NCI-H460 (cell line): ENCODE measurements around the gene ST6GALNAC4. TPM values are rescaled to one million over a fixed set of nuclear protein-coding genes. Genes with fewer than 3 reads are reported as not detected.
A peak's percentile ranks its signal among the peaks of the same experiment; 100 is the strongest.
"Not testable (repeated sequence)": the region's sequence is repeated elsewhere in the genome, so short reads cannot be mapped to it uniquely, and the experiment has no call there.

Experiments used
- DNase-seq: peaks from one replicate; pipeline ENCODE4 v3.0.0-alpha.2; 2016; ENCODE audit warnings: low read depth; ENCODE audit errors: extremely low read depth
- total RNA-seq: library from RNA; depleted of rRNA; stranded (reverse); fragments of >200 nt; shearing (Covaris generic); gene quantifications from 2 replicates; pipeline ENCODE4 v1.2.3, GENCODE V29; 2014

The ST6GALNAC4 gene
- total RNA-seq, 1 experiment from 2014 or later: 36.2 TPM

GRCh38 chr9:127874301-127875221 is 42.3 kb downstream of the ST6GALNAC4 start:
- DNase-seq: no peak

GRCh38 chr9:127873886-127874285 is 43.0 kb downstream of the ST6GALNAC4 start:
- DNase-seq: no peak

GRCh38 chr9:127873223-127873691 is 43.6 kb downstream of the ST6GALNAC4 start:
- DNase-seq: no peak

DNA sequence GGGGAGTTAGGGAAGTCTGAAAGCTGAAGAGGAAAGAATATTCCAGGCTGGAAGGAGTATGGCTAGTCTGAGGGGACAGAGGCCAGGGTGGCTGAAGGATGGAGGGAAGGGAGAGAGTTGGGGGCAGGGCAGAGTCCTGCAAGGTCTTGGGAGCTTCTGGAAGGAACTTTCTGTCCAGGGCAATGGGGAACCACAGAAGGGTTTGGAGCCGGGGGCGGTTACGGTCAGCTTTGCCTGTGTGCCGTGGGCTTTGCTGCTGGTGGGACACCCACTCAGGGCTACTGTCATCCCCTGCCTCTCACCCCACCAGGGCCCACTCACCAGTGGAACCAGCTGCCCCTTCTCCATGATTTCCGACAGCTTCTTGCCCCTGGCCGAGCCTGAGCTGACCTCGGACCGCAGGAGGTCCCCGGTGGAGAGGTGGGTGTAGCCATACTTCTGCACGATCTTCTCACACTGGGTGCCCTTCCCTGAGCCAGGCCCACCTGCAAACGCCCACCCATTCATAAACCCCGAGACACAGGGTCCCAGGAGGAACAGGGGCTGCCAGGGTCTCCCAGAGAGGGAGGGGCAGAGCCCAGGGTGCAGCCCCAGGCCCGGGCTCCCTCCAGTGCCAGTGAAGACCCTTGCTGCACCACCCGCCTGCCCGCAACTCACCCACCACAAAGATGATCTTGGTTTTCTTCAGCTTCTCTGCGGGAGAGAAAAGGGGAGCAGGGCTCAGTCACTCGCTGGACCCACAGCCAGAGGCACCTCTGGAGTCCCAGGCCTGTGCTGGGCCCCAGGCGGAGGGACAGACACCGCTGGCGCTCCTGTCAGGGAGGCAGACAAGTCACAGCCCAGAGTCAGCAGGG is 44.2 kb downstream of the ST6GALNAC4 start:
- DNase-seq: no peak

GRCh38 chr9:127871531-127871930 is 45.3 kb downstream of the ST6GALNAC4 start:
- DNase-seq: no peak

DNA sequence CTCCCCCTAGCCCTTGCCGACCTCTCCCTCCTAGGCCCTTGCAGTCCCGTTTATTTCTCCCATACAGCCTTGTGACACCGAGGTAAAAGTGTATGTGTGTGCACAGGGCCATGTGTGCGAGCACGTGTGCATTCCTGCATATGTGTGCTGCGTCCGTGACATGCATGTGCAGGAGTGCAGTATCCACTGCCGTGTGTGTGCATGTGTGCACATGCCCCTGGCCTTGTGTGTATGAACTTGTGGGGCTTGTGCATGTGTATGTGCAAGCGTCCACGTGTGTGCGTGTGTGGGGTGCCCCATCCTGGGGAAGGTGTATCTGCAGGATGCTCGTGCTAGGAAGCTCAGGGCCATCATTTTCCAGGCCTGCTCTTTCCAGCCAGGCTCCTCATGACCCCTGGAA is 46.0 kb downstream of the ST6GALNAC4 start:
- DNase-seq: no peak

GRCh38 chr9:127870153-127870491 is 46.7 kb downstream of the ST6GALNAC4 start:
- not testable (repeated sequence) for DNase-seq

DNA sequence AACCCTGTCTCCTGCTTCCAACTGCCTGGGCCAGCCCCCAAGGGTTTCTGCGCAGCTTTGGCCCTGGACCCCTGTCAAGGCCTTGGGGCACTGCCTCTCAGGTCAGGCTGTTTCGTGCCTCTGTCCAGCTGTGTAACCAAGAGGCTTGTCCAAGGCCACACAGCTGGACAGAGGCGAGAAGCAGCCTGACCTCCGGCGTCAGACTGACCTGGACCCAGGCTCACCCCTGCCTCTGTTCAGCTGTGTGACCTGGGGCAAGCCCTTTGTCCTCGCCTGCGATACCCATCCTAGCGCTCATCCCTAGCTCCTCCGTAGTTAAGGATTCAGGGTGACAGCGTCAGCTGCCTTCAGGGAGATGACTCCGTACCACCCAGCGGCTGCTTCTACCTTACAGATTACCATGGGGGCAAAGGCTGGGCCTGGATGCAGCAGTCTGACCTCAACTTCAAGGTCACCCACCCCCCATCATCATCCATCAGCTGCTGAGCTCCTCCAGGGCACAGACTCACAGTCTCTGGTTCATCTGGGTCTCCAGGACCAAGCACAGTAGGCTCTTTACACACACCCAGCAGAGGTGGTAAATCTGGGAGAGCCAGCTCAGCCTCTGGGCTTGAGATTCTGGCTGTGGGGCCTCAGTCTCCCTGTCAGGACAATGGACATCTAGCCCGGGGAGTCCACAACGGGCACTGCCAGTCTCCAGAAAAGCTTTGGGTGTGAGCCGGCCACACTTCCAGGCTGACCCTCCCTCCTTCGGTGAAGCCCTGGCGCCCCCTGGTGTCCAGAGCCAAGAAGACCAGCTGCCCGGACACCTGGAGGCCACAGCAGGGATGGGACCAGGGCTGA is 47.3 kb downstream of the ST6GALNAC4 start:
- peak; percentile 87 for DNase-seq

GRCh38 chr9:127868278-127868902 is 48.5 kb downstream of the ST6GALNAC4 start:
- no peak for DNase-seq

DNA sequence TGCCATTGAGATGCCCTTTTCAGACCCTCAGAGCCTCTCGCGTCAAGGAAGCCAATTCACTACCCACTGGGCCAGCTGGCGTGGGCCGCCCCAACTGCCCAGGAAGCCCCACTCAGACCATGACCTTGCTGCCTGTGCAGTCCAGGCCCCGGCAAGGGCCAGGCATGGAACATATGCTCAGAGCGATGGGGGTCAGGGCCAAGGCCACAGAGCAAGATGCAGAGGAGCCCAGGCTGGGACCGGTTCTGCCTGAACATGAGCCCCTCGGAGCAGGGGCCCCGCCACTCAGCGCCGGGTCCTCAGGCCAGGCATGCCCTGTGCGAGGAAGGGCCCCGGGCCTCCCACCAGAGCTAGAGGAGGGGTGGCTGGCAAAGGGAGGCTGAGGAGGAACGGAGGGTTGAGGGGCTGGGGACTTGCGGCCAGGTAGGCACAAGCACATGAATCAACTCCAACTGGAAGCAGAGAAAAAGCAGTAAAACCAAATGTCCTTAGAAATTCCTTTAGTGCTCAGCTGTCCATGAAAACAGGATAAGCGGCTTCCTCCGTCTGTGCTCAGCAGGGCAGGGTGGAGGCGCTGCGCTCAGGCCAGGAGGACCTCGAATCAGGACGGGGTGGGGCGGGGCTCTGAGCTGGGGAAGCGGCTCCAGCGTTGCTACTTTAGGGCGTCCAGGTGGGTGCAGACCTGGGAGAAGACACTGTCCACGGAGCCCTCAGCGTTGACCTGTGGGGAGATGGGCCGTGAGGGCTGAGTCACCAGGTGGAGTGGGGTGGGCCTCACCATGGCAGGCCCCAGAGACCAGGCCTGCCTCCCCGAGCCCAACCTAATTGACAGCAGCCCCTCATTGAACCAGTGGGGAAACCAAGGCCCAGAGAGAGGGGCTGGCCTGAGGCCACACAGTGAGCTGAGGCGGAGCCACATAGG is 49.2 kb downstream of the ST6GALNAC4 start:
- no peak for DNase-seq

DNA sequence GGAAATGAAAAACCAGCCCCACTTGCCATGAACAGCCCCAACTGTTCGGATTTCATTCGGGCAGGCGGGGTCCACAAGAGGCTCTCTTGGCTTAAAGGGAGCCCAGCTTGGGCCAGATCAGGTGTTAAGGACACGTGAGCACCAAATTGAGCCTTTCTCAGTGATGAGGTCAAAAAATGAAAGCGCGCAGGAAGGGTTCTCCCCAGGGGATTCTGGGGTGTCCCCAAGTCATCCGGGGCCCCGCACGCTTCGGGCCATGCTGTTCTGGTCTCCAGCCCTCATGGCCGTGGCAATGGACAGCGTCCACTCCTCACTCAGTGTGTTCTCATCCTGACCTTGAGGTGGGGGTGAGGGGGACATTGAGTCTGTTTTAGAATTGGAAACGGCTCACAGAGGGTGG is 50.3 kb downstream of the ST6GALNAC4 start:
- no peak for DNase-seq

- DNase-seq: no peak
Measured at GRCh38 chr9:127865645-127866464, 51.0 kb downstream of the ST6GALNAC4 start.

- no peak for DNase-seq
Measured at GRCh38 chr9:127863191-127863621, 53.6 kb downstream of the ST6GALNAC4 start.

- DNase-seq: no peak
Measured at GRCh38 chr9:127862075-127863011, 54.5 kb downstream of the ST6GALNAC4 start.

DNA sequence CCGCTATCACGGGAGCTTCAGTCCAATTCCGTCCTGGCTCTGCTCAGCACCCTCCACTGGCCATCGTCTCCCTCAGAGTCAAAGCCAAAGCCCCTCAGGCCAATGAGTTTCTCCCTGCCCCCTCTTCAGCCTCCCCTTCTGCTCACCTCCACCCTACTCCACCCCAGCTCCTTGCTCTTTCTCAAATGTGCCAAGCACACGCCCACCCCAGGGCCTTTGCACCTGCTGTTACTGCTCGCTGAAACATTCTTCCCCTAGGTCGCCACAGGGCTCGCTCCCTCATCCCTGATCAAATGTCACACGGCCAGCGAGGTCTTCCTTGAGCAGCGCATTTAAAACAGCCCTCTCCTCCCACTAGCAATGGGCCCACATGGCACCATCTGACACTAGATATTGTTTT is 56.1 kb downstream of the ST6GALNAC4 start:
- DNase-seq: no peak

GRCh38 chr9:127860260-127860659 is 56.6 kb downstream of the ST6GALNAC4 start:
- DNase-seq: no peak

DNA sequence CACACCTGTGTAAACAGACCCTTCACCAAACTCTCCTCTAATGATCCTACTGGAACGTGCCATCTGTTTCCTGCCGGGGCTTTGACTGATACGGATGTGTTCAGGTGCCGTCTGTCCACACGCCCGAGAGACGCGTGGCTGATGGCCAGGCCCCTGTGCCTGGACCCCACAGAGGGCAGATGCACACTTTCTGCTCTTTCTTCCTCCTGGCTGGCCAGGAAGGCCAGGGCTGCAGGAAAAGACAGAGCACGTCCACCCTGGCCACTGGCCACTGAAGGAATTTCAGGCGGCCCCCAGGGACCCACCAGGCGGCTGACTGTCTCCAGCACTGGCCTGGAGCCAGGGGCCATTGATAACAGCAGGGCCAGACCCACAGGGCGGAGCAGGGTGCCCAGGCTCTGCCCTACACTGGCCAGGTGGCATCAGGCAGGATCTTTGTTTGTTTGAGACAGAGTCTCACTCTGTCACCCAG is 58.8 kb downstream of the ST6GALNAC4 start:
- no peak for DNase-seq
